ACC112 (cell line): ENCODE results near the gene TERB1.

Experiments used
- H2AFZ ChIP-seq: fragments of 200-600 bp; sonication (generic); one replicate; pipeline ENCODE4 v1.6.0; 2017; ENCODE audit warnings: antibody characterized with exemption, low read length; ENCODE audit not compliant: unreplicated experiment
- H3K27ac ChIP-seq: fragments of 200-600 bp; sonication (generic); 2 replicates; pipeline ENCODE4 v1.5.1; 2014; ENCODE audit warnings: low read depth, mild to moderate bottlenecking, antibody characterized with exemption, low read length, moderate library complexity
- H3K27me3 ChIP-seq: fragments of 200-600 bp; sonication (generic); 2 replicates; pipeline ENCODE4 v1.6.1; 2014; ENCODE audit warnings: mild to moderate bottlenecking, antibody characterized with exemption, low read length, moderate library complexity, mixed read lengths; ENCODE audit not compliant: insufficient read depth
- H3K36me3 ChIP-seq: fragments of 200-600 bp; sonication (generic); 2 replicates; pipeline ENCODE4 v1.6.1; 2016; ENCODE audit warnings: mild to moderate bottlenecking, antibody characterized with exemption, low read length, moderate library complexity, mixed read lengths; ENCODE audit not compliant: insufficient read depth
- H3K4me1 ChIP-seq: fragments of 200-600 bp; sonication (generic); one replicate; pipeline ENCODE4 v1.6.1; 2016; ENCODE audit warnings: low read length, mixed read lengths; ENCODE audit not compliant: insufficient read depth, unreplicated experiment, control insufficient read depth
- H3K4me3 ChIP-seq: fragments of 200-600 bp; sonication (generic); 2 replicates; pipeline ENCODE4 v1.5.1; 2014; ENCODE audit warnings: mild to moderate bottlenecking, low read depth, low read length
- H3K79me2 ChIP-seq: fragments of 200-600 bp; sonication (generic); one replicate; pipeline ENCODE4 v1.6.0; 2016; ENCODE audit warnings: low read length; ENCODE audit not compliant: control insufficient read depth, unreplicated experiment, insufficient read depth

TERB1 gene

GRCh38 chr16:66705790-66706505 lies 95.4 kb downstream of the TERB1 start:
- no peak overlapping the region for H3K27ac ChIP-seq
- H3K4me1 ChIP-seq = peaks cover 5% of the 10 kb centered on the region
- H2AFZ ChIP-seq = no peak overlapping the region

More at GRCh38 chr16:66705790-66706505, 95.4 kb downstream of the TERB1 start:
- Histone ChIP-seq H3K79me2 (no peaks in the 10 kb centered on the region), H3K36me3 (no peaks in the 10 kb centered on the region), H3K4me3 (no peak overlapping the region), H3K27me3 (no peaks in the 10 kb centered on the region)
